Calu3 (cell line): ENCODE measurements around the gene HACD1. TPM values are rescaled to one million over a fixed set of nuclear protein-coding genes. Genes with fewer than 3 reads are reported as not detected.

Source experiments
- BruUV-seq: library from RNA; stranded (reverse); fragments of 400-500 nt; replicated peaks from 2 replicates; lab custom pipeline; 2021; lab: Mats Ljungman, UMichigan
- CTCF ChIA-PET: fragments of 300-600 bp; sonication (Branson Sonifier 250); formaldehyde crosslinking; loops from one replicate; lab custom pipeline; 2022; ENCODE audit warnings: antibody characterized with exemption; lab: Charles Lee
- DNase-seq: peaks from one replicate; pipeline ENCODE4 v3.0.0; 2022
- H3K27ac Mint-ChIP-seq: one replicate; pipeline ENCODE4 v1.8.0; 2022; ENCODE audit warnings: mixed read lengths; ENCODE audit not compliant: unreplicated experiment
- H3K27me3 Mint-ChIP-seq: one replicate; pipeline ENCODE4 v1.8.0; 2022; ENCODE audit warnings: mixed read lengths; ENCODE audit not compliant: unreplicated experiment
- H3K36me3 Mint-ChIP-seq: one replicate; pipeline ENCODE4 v1.8.0; 2022; ENCODE audit warnings: mild to moderate bottlenecking, moderate library complexity, mixed read lengths; ENCODE audit not compliant: insufficient read depth, unreplicated experiment
- H3K4me1 Mint-ChIP-seq: one replicate; pipeline ENCODE4 v1.8.0; 2022; ENCODE audit warnings: mild to moderate bottlenecking, low read depth, mixed read lengths; ENCODE audit not compliant: unreplicated experiment
- H3K4me3 Mint-ChIP-seq: one replicate; pipeline ENCODE4 v1.8.0; 2022; ENCODE audit warnings: mild to moderate bottlenecking, low read depth, moderate library complexity, mixed read lengths; ENCODE audit not compliant: unreplicated experiment
- H3K9me3 Mint-ChIP-seq: one replicate; pipeline ENCODE4 v1.8.0; 2022; ENCODE audit warnings: low read depth, mixed read lengths; ENCODE audit not compliant: unreplicated experiment
- CTCF ChIP-seq: fragments of 200-600 bp; IDR thresholded peaks from one replicate; pipeline ENCODE4 v1.8.0; 2022; ENCODE audit warnings: antibody characterized with exemption; ENCODE audit not compliant: unreplicated experiment
- intact Hi-C: fragments of 100-400 bp; cut with micrococcal nuclease; formaldehyde crosslinking; loops from one replicate; pipeline ENCODE4 v1.10.0; 2022; ENCODE audit not compliant: unreplicated experiment
- total RNA-seq: library from RNA; stranded (reverse); gene quantifications from 2 replicates; pipeline ENCODE4 v1.2.3, GENCODE V29; 2022

Gene HACD1
- total RNA-seq, 1 experiment from 2014 or later: 17.3 TPM

GRCh38 chr10:17650416-17650815 lies 33.2 kb upstream of the HACD1 start:
- Mint-ChIP-seq H3K9me3 (peaks cover 2% of the 10 kb centered on the region), H3K27me3 (no peaks in the 10 kb centered on the region), H3K27ac (no peak overlapping the region), H3K36me3 (peaks cover 4% of the 10 kb centered on the region), H3K4me3 (no peak overlapping the region), H3K4me1 (peaks cover 9% of the 10 kb centered on the region)
- no peak for TF ChIP-seq CTCF
- no TSS peak for BruUV-seq
- DNase-seq: no peak
- intact Hi-C loops: no loop called here
- CTCF ChIA-PET: no interaction called here

- no peak for TF ChIP-seq CTCF
- Mint-ChIP-seq H3K36me3 (peaks cover 7% of the 10 kb centered on the region), H3K27ac (no peak overlapping the region), H3K9me3 (peaks cover 2% of the 10 kb centered on the region), H3K27me3 (no peaks in the 10 kb centered on the region), H3K4me3 (no peak overlapping the region), H3K4me1 (peaks cover 4% of the 10 kb centered on the region)
- DNase-seq: no peak
- no TSS peak for BruUV-seq
- intact Hi-C loops: no loop called here
- CTCF ChIA-PET: no interaction called here
Measured at GRCh38 chr10:17649836-17650235, 32.7 kb upstream of the HACD1 start.

GRCh38 chr10:17649052-17649451 lies 31.9 kb upstream of the HACD1 start:
- TF ChIP-seq CTCF: no peak
- intact Hi-C loops: no loop called here
- H3K27ac Mint-ChIP-seq: no peak overlapping the region
- peaks cover 2% of the 10 kb centered on the region for H3K9me3 Mint-ChIP-seq
- CTCF ChIA-PET: no interaction called here
- H3K36me3 Mint-ChIP-seq: peaks cover 15% of the 10 kb centered on the region
- no peak for DNase-seq
- no peaks in the 10 kb centered on the region for H3K4me1 Mint-ChIP-seq
- H3K27me3 Mint-ChIP-seq: no peaks in the 10 kb centered on the region
- H3K4me3 Mint-ChIP-seq: no peak overlapping the region
- BruUV-seq: no TSS peak

GRCh38 chr10:17648243-17649035 lies 31.3 kb upstream of the HACD1 start:
- no peaks in the 10 kb centered on the region for H3K4me1 Mint-ChIP-seq
- H3K4me3 Mint-ChIP-seq: no peak overlapping the region
- intact Hi-C loops: no loop called here
- H3K27ac Mint-ChIP-seq: no peak overlapping the region
- TF ChIP-seq CTCF: no peak
- H3K27me3 Mint-ChIP-seq: no peaks in the 10 kb centered on the region
- peaks cover 21% of the 10 kb centered on the region for H3K36me3 Mint-ChIP-seq
- CTCF ChIA-PET: no interaction called here
- BruUV-seq: no TSS peak
- no peak for DNase-seq
- peaks cover 2% of the 10 kb centered on the region for H3K9me3 Mint-ChIP-seq
